ENCODE data around the gene SACS.

GRCh38 chr13:23320926-23321534 lies 112.5 kb downstream of the SACS start:
- no peak for TF ChIP-seq CTCF (IDR thresholded peaks at IDR 0.05; ENCODE audit: extremely low read depth in 1 of 2, insufficient read depth in 1 of 2, low read depth in 1 of 2, low read length in 2 of 2)
- TF ChIP-seq EZH2 (IDR thresholded peaks at IDR 0.05; ENCODE audit: borderline replicate concordance, low read depth, low read length, severe bottlenecking), result no peak
